Umbilical cord (tissue), 2 donors: Measurements from ENCODE around the gene MST1. TPM values are rescaled to one million over a fixed set of nuclear protein-coding genes. Genes with fewer than 3 reads are reported as not detected.

Experiments used
- DNase-seq: peaks from one replicate; pipeline ENCODE4 v3.0.0-alpha.2; 2015; ENCODE audit warnings: low spot score
- total RNA-seq: library from RNA; depleted of rRNA; stranded (reverse); fragments of >200 nt; gene quantifications from one replicate; pipeline ENCODE4 v1.2.3, GENCODE V29; 2014; ENCODE audit warnings: low replicate concordance; ENCODE audit not compliant: insufficient read depth

The MST1 gene
- 2.2 TPM for total RNA-seq

- DNase-seq = peak; percentile 91
Measured at GRCh38 chr3:49689046-49689907, at the start of gene MST1, which contains the start of gene RNF123. TSS of gene MST1 (minus strand) at chr3:49689474. CDS start at chr3:49688691, 783 bp downstream. TSS of gene RNF123 (plus strand) at chr3:49689557. CDS start at chr3:49691166, 1,609 bp downstream.

- DNase-seq = no peak
Measured at GRCh38 chr3:49738067-49738713, 48.9 kb upstream of the MST1 start.

- no peak for DNase-seq
Measured at GRCh38 chr3:49734752-49735151, 45.5 kb upstream of the MST1 start.

GRCh38 chr3:49733551-49733950, 44.3 kb upstream of the MST1 start:
- no peak for DNase-seq

GRCh38 chr3:49732597-49732996, 43.3 kb upstream of the MST1 start:
- DNase-seq = no peak

DNA sequence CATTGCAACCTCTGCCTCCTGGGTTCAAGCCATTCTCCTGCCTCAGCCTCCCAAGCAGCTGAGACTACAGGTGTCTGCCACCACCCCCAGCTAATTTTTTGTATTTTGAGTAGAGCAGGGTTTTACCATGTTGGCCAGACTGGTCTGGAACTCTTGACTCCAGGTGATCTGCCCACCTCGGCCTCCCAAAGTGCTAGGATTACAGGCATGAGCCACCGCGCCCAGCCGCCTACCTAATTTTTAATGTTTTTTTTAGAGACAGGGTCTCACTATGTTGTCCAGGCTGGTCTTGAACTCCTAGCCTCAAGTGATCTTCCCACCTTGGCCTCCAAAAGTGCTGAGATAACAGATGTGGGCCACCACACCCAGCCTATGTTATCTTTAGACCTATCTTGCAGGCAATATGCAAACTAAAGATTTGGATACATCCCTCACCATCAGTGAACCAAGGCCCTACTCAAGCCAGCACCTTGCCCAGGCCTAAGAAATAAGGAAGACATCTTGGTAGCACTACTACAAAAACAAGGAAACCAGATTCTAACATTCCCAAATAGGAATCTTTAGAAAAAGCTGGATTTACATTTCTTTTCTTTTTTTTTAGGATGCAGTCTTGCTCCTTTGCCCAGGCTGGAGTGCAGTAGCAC, 40.8 kb upstream of the MST1 start:
- DNase-seq = no peak

GRCh38 chr3:49727924-49728361, 38.7 kb upstream of the MST1 start:
- DNase-seq = no peak

GRCh38 chr3:49727154-49727923, 38.1 kb upstream of the MST1 start:
- DNase-seq = no peak

DNA sequence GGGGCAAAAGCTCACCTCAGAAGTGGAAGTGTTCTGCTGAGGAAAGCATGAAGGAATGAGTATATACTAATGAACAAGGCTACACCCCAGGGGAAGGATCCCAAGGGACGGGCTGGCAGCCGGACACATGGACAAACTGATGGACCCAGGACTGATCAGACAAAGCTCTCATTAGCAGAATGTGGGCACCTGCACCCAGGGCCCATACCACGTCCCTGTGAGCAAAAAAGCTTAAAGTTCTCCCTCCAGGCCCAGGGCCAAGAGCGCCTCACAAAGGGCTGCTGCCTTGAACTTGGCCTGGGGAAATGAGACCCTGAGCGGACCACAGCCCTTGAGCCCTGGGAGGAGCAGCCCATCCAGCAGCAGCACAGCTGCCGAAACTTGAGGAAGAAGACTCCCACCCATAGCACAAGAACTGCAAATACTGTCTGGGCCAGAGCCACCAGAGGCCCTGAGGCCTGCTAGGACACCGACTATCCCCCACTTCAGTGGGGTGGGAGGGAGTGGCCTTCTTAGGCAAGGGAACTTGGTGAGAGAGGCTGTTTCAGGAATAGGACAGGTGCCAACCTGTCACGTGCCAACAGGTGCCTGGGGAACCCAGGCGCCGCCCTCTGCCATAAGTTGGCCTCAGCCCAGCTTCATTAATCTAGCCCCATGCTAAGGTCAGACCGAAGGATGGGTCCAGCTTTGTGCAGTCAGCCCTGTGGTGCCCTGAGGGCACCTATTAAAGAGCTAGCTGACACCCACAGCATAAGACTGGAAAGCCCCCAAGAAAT, 36.8 kb upstream of the MST1 start:
- no peak for DNase-seq

GRCh38 chr3:49724586-49724985, 35.3 kb upstream of the MST1 start:
- DNase-seq = no peak

DNA sequence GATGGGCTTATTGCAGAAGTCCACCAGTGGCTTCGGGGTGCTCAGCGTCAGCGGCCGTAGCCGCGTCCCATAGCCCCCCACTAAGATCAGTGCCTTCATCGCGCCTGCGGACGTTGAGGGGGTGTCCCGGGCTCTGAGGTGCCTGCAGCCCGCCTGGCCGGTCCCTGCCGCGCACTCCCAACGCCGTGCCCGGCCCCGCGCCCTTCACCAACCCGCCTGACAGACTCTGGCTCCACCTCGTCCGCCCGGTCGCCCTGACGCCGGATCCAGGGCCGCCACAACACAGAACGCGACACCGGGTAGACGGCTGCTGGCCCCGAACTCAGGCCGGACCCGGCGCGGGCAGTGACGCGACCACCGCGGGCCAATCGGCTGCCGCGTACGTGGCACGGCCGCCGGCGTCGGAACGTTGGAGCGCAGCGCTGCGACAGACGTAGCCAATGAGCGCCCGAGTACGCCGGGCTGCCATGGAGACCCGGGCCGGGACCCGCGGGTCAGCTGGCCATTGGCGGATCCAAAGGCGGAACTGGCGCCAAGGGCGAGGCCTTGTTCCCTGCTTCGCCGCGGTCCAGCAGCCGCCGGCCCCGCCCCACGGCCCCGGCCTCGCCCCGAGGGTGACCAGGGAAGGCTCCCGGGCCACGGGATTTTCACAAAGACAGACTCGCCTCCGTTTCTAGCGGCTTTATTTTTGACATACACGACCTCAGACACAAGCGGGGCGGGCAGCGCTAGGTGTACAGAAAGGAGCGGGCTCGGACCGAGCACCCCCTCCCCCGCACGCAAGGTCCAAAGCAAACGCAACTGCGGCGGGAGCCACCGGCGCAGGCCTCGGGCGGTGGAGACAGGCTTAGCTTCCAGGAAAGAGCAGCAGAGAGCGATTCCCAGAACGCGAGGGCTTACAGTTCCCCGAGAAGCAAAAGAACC, 34.6 kb upstream of the MST1 start, which contains the start of gene GMPPB:
TSS of gene GMPPB (minus strand) at position 324 of the 924 bp plus-strand sequence. CDS start at position 99, 225 bp downstream.
- DNase-seq = peak; percentile 98

DNA sequence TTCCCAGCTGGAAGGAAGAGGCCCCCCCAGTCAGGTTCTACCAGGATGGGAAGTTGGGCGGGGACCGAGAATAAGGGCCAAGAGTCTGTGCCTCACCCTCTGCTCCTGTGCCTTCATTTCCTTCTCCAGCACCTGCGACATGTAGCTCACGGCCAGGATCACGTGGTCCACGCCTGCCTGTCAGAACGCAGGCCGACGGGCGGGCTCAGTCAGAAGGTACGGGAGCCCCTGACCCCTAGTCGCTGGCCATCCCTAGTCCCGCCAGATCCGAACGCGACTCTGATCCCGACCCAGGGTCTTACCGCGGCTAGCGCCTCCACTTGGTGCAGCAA, 34.0 kb upstream of the MST1 start:
- DNase-seq = peak; percentile 48

DNA sequence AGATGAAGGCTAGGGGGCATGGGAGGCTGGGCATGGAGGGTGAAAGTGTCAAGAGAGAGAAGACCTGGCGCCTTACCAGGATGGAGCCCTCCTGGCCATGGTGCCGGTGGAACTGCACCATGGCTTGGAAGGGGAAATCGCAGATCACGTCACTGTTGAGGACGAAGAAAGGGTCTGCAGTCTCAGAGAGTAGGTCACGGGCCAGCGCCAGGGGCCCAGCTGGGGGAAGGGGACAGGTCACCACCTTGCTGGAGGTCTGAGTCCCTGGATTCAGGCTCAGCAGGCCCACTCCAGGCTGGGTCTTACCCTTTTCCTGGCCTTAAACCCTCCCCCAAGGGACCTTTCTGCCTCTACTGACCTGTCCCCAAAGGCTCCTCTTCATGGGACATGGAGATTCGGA, 33.6 kb upstream of the MST1 start:
- DNase-seq = no peak

GRCh38 chr3:49721896-49722781, 32.9 kb upstream of the MST1 start:
- DNase-seq = no peak

GRCh38 chr3:49721596-49721895, 32.3 kb upstream of the MST1 start:
- DNase-seq = no peak

GRCh38 chr3:49720855-49721595, 31.8 kb upstream of the MST1 start:
- no peak for DNase-seq

- peak; percentile 97 for DNase-seq
Measured at GRCh38 chr3:49719214-49719884, 30.1 kb upstream of the MST1 start, which contains the start of gene AMIGO3. TSS of gene AMIGO3 (minus strand) at chr3:49719684. CDS start at chr3:49719465, 219 bp downstream.
